ENCODE results near the gene NDC80. TPM values are rescaled to one million over a fixed set of nuclear protein-coding genes. Genes with fewer than 3 reads are reported as not detected.
"Not testable (repeated sequence)": the region's sequence is repeated elsewhere in the genome, so short reads cannot be mapped to it uniquely, and the experiment has no call there.

NDC80 gene
- total RNA-seq, 2 experiments from 2014 or later: 91.3 to 103 TPM

- no peak overlapping the region for H3K4me3 Mint-ChIP-seq
- no peak for ATAC-seq
- H3K36me3 Mint-ChIP-seq (ENCODE audit: low read depth): peaks cover 17% of the 10 kb centered on the region
- no peak overlapping the region for H3K27ac Mint-ChIP-seq
- ChIA-PET POLR2A (no interaction called here), CTCF (interaction anchor here (2.1 kb wide), 1 partner anchor 9 kb away, joined by 10 read pairs; no protein-coding TSS in a partner anchor)
- no peak for DNase-seq
- no peaks in the 10 kb centered on the region for H3K4me1 Mint-ChIP-seq (ENCODE audit: low read depth)
- H3K27me3 Mint-ChIP-seq (ENCODE audit: low read depth): no peaks in the 10 kb centered on the region
- no peaks in the 10 kb centered on the region for H3K9me3 Mint-ChIP-seq (ENCODE audit: insufficient read depth)
Observed at GRCh38 chr18:2538236-2538635, 33.1 kb upstream of the NDC80 start.

GRCh38 chr18:2538844-2539243 is 32.5 kb upstream of the NDC80 start:
- DNase-seq (no peak), ATAC-seq (no peak)
- ChIA-PET POLR2A (no interaction called here), CTCF (no interaction called here)
- H3K4me3 Mint-ChIP-seq: no peak overlapping the region
- no peaks in the 10 kb centered on the region for H3K9me3 Mint-ChIP-seq (ENCODE audit: insufficient read depth)
- H3K4me1 Mint-ChIP-seq (ENCODE audit: low read depth): no peaks in the 10 kb centered on the region
- H3K27ac Mint-ChIP-seq: no peak overlapping the region
- H3K27me3 Mint-ChIP-seq (ENCODE audit: low read depth): no peaks in the 10 kb centered on the region
- H3K36me3 Mint-ChIP-seq (ENCODE audit: low read depth): peaks cover 14% of the 10 kb centered on the region

GRCh38 chr18:2540575-2540974 is 30.8 kb upstream of the NDC80 start:
- ChIA-PET CTCF (interaction anchor here (0.9 to 4.1 kb wide), 6 partner anchors 200 to 436 kb away, joined by 3 to 39 read pairs (median 9); no protein-coding TSS in a partner anchor), POLR2A (no interaction called here)
- Mint-ChIP-seq H3K27me3 (ENCODE audit: low read depth) (no peaks in the 10 kb centered on the region), H3K4me3 (no peak overlapping the region), H3K9me3 (ENCODE audit: insufficient read depth) (no peaks in the 10 kb centered on the region), H3K36me3 (ENCODE audit: low read depth) (peaks cover 12% of the 10 kb centered on the region), H3K27ac (no peak overlapping the region), H3K4me1 (ENCODE audit: low read depth) (no peaks in the 10 kb centered on the region)
- ATAC-seq (no peak), DNase-seq (no peak)

GRCh38 chr18:2541925-2542563 is 29.3 kb upstream of the NDC80 start:
- peaks cover 18% of the 10 kb centered on the region for H3K36me3 Mint-ChIP-seq (ENCODE audit: low read depth)
- H3K9me3 Mint-ChIP-seq (ENCODE audit: insufficient read depth); H3K4me1 Mint-ChIP-seq (ENCODE audit: low read depth); H3K4me3 Mint-ChIP-seq; H3K27ac Mint-ChIP-seq; H3K27me3 Mint-ChIP-seq (ENCODE audit: low read depth); DNase-seq; ATAC-seq: not testable (repeated sequence)
- POLR2A ChIA-PET: interaction anchor here (0.7 kb wide), 1 partner anchor 29 kb away, joined by 3 read pairs; the partner anchor contains the start of gene METTL4
- CTCF ChIA-PET: interaction anchor here (0.7 to 4.1 kb wide), 18 partner anchors 9 to 878 kb away, joined by 3 to 39 read pairs (median 4); no protein-coding TSS in a partner anchor

GRCh38 chr18:2545155-2545554 is 26.2 kb upstream of the NDC80 start:
- ChIA-PET CTCF (no interaction called here), POLR2A (no interaction called here)
- peaks cover 3% of the 10 kb centered on the region for H3K4me1 Mint-ChIP-seq (ENCODE audit: low read depth)
- H3K27me3 Mint-ChIP-seq (ENCODE audit: low read depth): no peaks in the 10 kb centered on the region
- H3K36me3 Mint-ChIP-seq (ENCODE audit: low read depth): peaks cover 16% of the 10 kb centered on the region
- ATAC-seq: no peak
- H3K4me3 Mint-ChIP-seq: no peak overlapping the region
- H3K27ac Mint-ChIP-seq: no peak overlapping the region
- no peak for DNase-seq
- no peaks in the 10 kb centered on the region for H3K9me3 Mint-ChIP-seq (ENCODE audit: insufficient read depth)

- ChIA-PET CTCF (interaction anchor here (0.7 to 2.6 kb wide), 23 partner anchors 9 to 1734 kb away, joined by 3 to 22 read pairs (median 4); partner anchors contain the start of genes METTL4 and NDC80), POLR2A (no interaction called here)
- Mint-ChIP-seq H3K27me3 (ENCODE audit: low read depth) (no peaks in the 10 kb centered on the region), H3K36me3 (ENCODE audit: low read depth) (peaks cover 22% of the 10 kb centered on the region), H3K4me1 (ENCODE audit: low read depth) (peaks cover 3% of the 10 kb centered on the region), H3K9me3 (ENCODE audit: insufficient read depth) (no peaks in the 10 kb centered on the region), H3K4me3 (no peak overlapping the region), H3K27ac (no peak overlapping the region)
- ATAC-seq: peak; percentile 55
- DNase-seq: no peak
Observed at GRCh38 chr18:2547477-2548087, 23.8 kb upstream of the NDC80 start.

GRCh38 chr18:2549462-2549861 is 21.9 kb upstream of the NDC80 start:
- peaks cover 22% of the 10 kb centered on the region for H3K36me3 Mint-ChIP-seq (ENCODE audit: low read depth)
- H3K4me1 Mint-ChIP-seq (ENCODE audit: low read depth): peaks cover 3% of the 10 kb centered on the region
- H3K27me3 Mint-ChIP-seq (ENCODE audit: low read depth): no peaks in the 10 kb centered on the region
- H3K27ac Mint-ChIP-seq: no peak overlapping the region
- CTCF ChIA-PET: interaction anchor here (2.6 kb wide), 1 partner anchor 964 kb away, joined by 8 read pairs; no protein-coding TSS in a partner anchor
- H3K9me3 Mint-ChIP-seq (ENCODE audit: insufficient read depth): no peaks in the 10 kb centered on the region
- H3K4me3 Mint-ChIP-seq: no peak overlapping the region
- POLR2A ChIA-PET: interaction anchor here (0.7 kb wide), 1 partner anchor 700 kb away, joined by 3 read pairs; no protein-coding TSS in a partner anchor
- no peak for DNase-seq
- no peak for ATAC-seq

- Mint-ChIP-seq H3K4me1 (ENCODE audit: low read depth) (peaks cover 3% of the 10 kb centered on the region), H3K4me3 (no peak overlapping the region), H3K27ac (no peak overlapping the region), H3K9me3 (ENCODE audit: insufficient read depth) (no peaks in the 10 kb centered on the region), H3K36me3 (ENCODE audit: low read depth) (peaks cover 26% of the 10 kb centered on the region), H3K27me3 (ENCODE audit: low read depth) (no peaks in the 10 kb centered on the region)
- POLR2A ChIA-PET: no interaction called here
- no peak for ATAC-seq
- CTCF ChIA-PET: no interaction called here
- DNase-seq: no peak
Observed at GRCh38 chr18:2551425-2551824, 19.9 kb upstream of the NDC80 start.

GRCh38 chr18:2554696-2555095 is 16.7 kb upstream of the NDC80 start:
- ATAC-seq (no peak), DNase-seq (no peak)
- Mint-ChIP-seq H3K4me3 (no peak overlapping the region), H3K27ac (no peak overlapping the region), H3K9me3 (ENCODE audit: insufficient read depth) (no peaks in the 10 kb centered on the region), H3K4me1 (ENCODE audit: low read depth) (no peaks in the 10 kb centered on the region), H3K36me3 (ENCODE audit: low read depth) (peaks cover 17% of the 10 kb centered on the region), H3K27me3 (ENCODE audit: low read depth) (no peaks in the 10 kb centered on the region)
- CTCF ChIA-PET: interaction anchor here (1.3 kb wide), 1 partner anchor 450 kb away, joined by 6 read pairs; no protein-coding TSS in a partner anchor
- POLR2A ChIA-PET: no interaction called here

- H3K27ac Mint-ChIP-seq: no peak overlapping the region
- ChIA-PET CTCF (interaction anchor here (4.0 kb wide), 1 partner anchor 9 kb away, joined by 22 read pairs; no protein-coding TSS in a partner anchor), POLR2A (no interaction called here)
Observed at GRCh38 chr18:2555895-2556294, 15.5 kb upstream of the NDC80 start.

GRCh38 chr18:2557536-2557935 is 13.8 kb upstream of the NDC80 start:
- ATAC-seq (no peak), DNase-seq (no peak)
- peaks cover 15% of the 10 kb centered on the region for H3K36me3 Mint-ChIP-seq (ENCODE audit: low read depth)
- POLR2A ChIA-PET: interaction anchor here (0.8 kb wide), 1 partner anchor 14 kb away, joined by 3 read pairs; the partner anchor contains the start of gene NDC80
- no peak overlapping the region for H3K4me3 Mint-ChIP-seq
- no peaks in the 10 kb centered on the region for H3K9me3 Mint-ChIP-seq (ENCODE audit: insufficient read depth)
- H3K4me1 Mint-ChIP-seq (ENCODE audit: low read depth): no peaks in the 10 kb centered on the region
- CTCF ChIA-PET: interaction anchor here (4.0 kb wide), 1 partner anchor 10 kb away, joined by 22 read pairs; no protein-coding TSS in a partner anchor
- H3K27ac Mint-ChIP-seq: no peak overlapping the region
- H3K27me3 Mint-ChIP-seq (ENCODE audit: low read depth): no peaks in the 10 kb centered on the region

More at GRCh38 chr18:2555895-2556294, 15.5 kb upstream of the NDC80 start:
- no peak overlapping the region for H3K4me3 Mint-ChIP-seq
- H3K36me3 Mint-ChIP-seq (ENCODE audit: low read depth): peaks cover 10% of the 10 kb centered on the region
- H3K9me3 Mint-ChIP-seq (ENCODE audit: insufficient read depth): no peaks in the 10 kb centered on the region
- ATAC-seq (no peak), DNase-seq (no peak)
- H3K4me1 Mint-ChIP-seq (ENCODE audit: low read depth): no peaks in the 10 kb centered on the region
- no peaks in the 10 kb centered on the region for H3K27me3 Mint-ChIP-seq (ENCODE audit: low read depth)

- DNase-seq: no peak
- Mint-ChIP-seq H3K36me3 (ENCODE audit: low read depth) (peaks cover 19% of the 10 kb centered on the region), H3K4me1 (ENCODE audit: low read depth) (no peaks in the 10 kb centered on the region), H3K27me3 (ENCODE audit: low read depth) (no peaks in the 10 kb centered on the region), H3K9me3 (ENCODE audit: insufficient read depth) (no peaks in the 10 kb centered on the region), H3K27ac (no peak overlapping the region), H3K4me3 (no peak overlapping the region)
- ChIA-PET CTCF (no interaction called here), POLR2A (no interaction called here)
- ATAC-seq: no peak
Observed at GRCh38 chr18:2559249-2559648, 12.1 kb upstream of the NDC80 start.
